ENCODE results near the gene NRXN2.

DNA sequence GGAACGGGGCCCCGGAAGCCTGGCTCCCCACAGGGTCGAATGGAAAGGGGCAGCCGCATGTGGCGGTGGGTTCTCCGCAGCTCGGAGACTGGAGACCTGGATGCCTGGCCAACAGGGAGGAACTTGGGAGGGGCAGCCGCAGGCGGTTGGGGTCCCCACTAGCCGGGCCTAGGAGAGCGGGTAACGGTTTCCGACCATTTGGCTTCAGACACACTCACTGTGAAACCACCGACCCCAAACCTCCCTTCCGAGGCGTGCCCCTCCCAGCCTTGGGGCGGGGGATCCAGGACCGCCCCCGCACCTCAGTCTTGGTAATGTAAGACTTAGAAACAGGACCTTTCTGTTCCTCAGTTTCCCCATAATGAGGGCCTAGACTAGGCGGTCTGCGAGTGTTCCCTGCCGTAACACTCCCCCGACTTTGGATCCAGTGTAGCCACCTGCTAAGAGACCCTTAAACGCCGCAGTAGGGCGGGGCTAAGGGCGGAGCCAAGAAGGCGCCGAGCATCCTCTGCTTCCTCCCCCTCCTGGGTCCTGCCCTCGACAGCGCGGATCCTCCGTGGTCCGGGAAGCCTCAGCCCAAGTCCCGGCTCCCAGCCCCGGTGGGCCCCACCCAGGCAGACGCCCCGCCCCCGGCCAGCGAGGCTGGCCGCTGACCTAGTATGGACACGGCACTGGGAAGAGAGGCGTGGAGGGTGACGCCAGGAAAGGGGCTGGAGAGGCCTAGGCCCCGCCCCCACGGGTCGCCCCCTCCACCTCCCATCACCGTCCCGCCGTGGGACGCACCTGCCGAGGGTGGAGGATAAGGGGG lies 22.7 kb upstream of the NRXN2 start:
- TF ChIP-seq, protein P1, sequence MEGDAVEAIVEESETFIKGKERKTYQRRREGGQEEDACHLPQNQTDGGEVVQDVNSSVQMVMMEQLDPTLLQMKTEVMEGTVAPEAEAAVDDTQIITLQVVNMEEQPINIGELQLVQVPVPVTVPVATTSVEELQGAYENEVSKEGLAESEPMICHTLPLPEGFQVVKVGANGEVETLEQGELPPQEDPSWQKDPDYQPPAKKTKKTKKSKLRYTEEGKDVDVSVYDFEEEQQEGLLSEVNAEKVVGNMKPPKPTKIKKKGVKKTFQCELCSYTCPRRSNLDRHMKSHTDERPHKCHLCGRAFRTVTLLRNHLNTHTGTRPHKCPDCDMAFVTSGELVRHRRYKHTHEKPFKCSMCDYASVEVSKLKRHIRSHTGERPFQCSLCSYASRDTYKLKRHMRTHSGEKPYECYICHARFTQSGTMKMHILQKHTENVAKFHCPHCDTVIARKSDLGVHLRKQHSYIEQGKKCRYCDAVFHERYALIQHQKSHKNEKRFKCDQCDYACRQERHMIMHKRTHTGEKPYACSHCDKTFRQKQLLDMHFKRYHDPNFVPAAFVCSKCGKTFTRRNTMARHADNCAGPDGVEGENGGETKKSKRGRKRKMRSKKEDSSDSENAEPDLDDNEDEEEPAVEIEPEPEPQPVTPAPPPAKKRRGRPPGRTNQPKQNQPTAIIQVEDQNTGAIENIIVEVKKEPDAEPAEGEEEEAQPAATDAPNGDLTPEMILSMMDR (IDR thresholded peaks at IDR 0.05; ENCODE audit: extremely low read depth in 1 of 2, insufficient read depth in 1 of 2, low read depth in 1 of 2, low read length in 2 of 2), result no peak
- TF ChIP-seq EZH2 (IDR thresholded peaks at IDR 0.05; ENCODE audit: borderline replicate concordance, low read depth, low read length, severe bottlenecking), result peak; percentile 64
- no peak for TF ChIP-seq GATA2 (IDR thresholded peaks at IDR 0.05; ENCODE audit: insufficient read depth, insufficient read length, low read depth, low read length)
- no peak for TF ChIP-seq POLR2A (IDR thresholded peaks at IDR 0.05; ENCODE audit: low read depth, low read length)
- TF ChIP-seq, protein P2, sequence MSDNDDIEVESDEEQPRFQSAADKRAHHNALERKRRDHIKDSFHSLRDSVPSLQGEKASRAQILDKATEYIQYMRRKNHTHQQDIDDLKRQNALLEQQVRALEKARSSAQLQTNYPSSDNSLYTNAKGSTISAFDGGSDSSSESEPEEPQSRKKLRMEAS (IDR thresholded peaks at IDR 0.05; ENCODE audit: insufficient read depth, insufficient read length), result no peak
- no peak for TF ChIP-seq MYC (IDR thresholded peaks at IDR 0.05; ENCODE audit: low read depth, low read length)
- TF ChIP-seq FOS (IDR thresholded peaks at IDR 0.05; ENCODE audit: borderline replicate concordance, insufficient read depth, low read length), result no peak

Data from endothelial cell of umbilical vein (primary cell).